Thoracic aorta (tissue), 2 donors: ENCODE results near the gene TM9SF3. TPM values are rescaled to one million over a fixed set of nuclear protein-coding genes. Genes with fewer than 3 reads are reported as not detected.

Source experiments
- ATAC-seq: fragments of 150-250 bp; one replicate; pipeline ENCODE4 v1.8.0; 2017; ENCODE audit warnings: low read depth; ENCODE audit not compliant: insufficient number of reproducible peaks, low FRiP score
- DNase-seq: peaks from one replicate; pipeline ENCODE4 v3.0.0-alpha.2; 2020; ENCODE audit warnings: low spot score
- H3K27ac ChIP-seq, 2 donors: fragments of 200-600 bp; sonication (generic); 1 replicate in 1 of 2; 2 replicates in 1 of 2; pipeline ENCODE4 v1.5.1; 2016; ENCODE audit warnings: mild to moderate bottlenecking in 2 of 2, moderate library complexity in 2 of 2
- H3K27me3 ChIP-seq: fragments of 200-600 bp; sonication (generic); replicated peaks from 2 replicates; pipeline ENCODE4 v1.6.0; 2016; ENCODE audit warnings: mild to moderate bottlenecking; ENCODE audit not compliant: insufficient read depth
- H3K36me3 ChIP-seq: fragments of 200-600 bp; sonication (generic); one replicate; pipeline ENCODE4 v1.5.1; 2016
- H3K4me1 ChIP-seq, 2 donors: fragments of 200-600 bp; sonication (generic); 1 replicate in 1 of 2; 2 replicates in 1 of 2; pipeline versions ENCODE4 v1.5.1 to v1.6.0; 2016; ENCODE audit warnings: low read depth in 2 of 2, mild to moderate bottlenecking in 1 of 2; ENCODE audit not compliant: control insufficient read depth in 1 of 2
- H3K4me3 ChIP-seq: fragments of 200-600 bp; sonication (generic); 2 replicates; pipeline ENCODE4 v1.5.1; 2016; ENCODE audit warnings: mild to moderate bottlenecking
- H3K9me3 ChIP-seq: fragments of 200-600 bp; sonication (generic); 2 replicates; pipeline ENCODE4 v1.5.1; 2016
- total RNA-seq, 2 donors: library from RNA; depleted of rRNA; stranded (reverse); fragments of >200 nt; gene quantifications; one replicate each; pipeline versions ENCODE4 v1.1.0 to v1.2.3, GENCODE V29; 2016
- TF ChIP-seq, protein P1 (sequence below): fragments of 200-600 bp; sonication (generic); IDR thresholded peaks from one replicate; pipeline ENCODE4 v1.5.1; 2019; ENCODE audit warnings: antibody characterized with exemption

TM9SF3 gene
- total RNA-seq, 2 donors from 2014 or later, result 68.9 to 125 TPM

DNA sequence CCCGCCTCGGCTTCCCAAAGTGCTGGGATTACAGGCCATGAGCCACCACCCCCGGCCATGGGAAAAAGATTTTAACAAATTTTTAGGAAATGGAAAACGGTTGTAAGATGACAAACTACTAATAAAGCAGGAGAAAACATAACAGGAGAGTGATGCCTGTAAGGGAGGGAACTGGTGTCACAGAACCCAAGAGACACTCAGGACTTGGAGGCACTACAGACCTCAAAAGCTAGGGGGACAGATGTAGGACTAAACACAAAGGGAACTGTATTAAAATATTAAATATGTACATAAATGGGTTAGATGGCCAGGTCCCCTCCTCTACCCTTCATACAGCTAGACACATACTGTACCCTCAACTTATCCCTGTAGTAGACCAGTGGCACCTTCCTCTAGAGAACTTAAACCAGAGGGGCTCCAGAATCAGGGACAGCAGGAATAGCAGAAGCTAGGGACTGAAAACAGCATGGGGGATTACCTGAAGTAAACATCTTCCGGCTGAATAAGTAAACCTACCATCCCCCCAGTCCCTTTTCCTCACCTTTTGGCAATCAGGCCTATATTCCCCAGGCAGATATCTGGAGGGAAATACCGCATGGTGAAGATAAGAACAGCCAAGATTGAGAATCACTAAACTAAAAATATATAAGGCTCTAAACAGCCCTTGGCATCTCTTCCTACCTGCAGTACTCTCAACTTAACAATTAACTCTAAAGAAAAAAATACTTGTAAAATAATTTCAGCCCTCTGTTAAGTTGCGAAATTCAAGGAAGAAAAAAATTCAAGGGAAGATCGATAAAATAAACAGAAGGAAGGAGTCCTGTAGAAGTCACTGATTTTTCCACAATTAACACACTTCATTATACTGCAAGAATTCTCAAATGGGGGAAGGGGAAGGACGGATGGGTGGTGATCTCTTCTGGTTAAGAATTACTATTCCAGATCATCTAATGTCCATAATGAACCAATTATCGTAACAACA lies 15.5 kb downstream of the TM9SF3 start:
- Histone ChIP-seq H3K27me3 (no peaks in the 10 kb centered on the region), H3K27ac (no peak overlapping the region), H3K36me3 (no peaks in the 10 kb centered on the region), H3K4me1 (peaks cover 0 to 20% of the 10 kb centered on the region in 2 donors), H3K4me3 (no peak overlapping the region), H3K9me3 (no peaks in the 10 kb centered on the region)
- ATAC-seq (no peak), DNase-seq (no peak)
- TF ChIP-seq, protein P1, sequence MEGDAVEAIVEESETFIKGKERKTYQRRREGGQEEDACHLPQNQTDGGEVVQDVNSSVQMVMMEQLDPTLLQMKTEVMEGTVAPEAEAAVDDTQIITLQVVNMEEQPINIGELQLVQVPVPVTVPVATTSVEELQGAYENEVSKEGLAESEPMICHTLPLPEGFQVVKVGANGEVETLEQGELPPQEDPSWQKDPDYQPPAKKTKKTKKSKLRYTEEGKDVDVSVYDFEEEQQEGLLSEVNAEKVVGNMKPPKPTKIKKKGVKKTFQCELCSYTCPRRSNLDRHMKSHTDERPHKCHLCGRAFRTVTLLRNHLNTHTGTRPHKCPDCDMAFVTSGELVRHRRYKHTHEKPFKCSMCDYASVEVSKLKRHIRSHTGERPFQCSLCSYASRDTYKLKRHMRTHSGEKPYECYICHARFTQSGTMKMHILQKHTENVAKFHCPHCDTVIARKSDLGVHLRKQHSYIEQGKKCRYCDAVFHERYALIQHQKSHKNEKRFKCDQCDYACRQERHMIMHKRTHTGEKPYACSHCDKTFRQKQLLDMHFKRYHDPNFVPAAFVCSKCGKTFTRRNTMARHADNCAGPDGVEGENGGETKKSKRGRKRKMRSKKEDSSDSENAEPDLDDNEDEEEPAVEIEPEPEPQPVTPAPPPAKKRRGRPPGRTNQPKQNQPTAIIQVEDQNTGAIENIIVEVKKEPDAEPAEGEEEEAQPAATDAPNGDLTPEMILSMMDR, result no peak

DNA sequence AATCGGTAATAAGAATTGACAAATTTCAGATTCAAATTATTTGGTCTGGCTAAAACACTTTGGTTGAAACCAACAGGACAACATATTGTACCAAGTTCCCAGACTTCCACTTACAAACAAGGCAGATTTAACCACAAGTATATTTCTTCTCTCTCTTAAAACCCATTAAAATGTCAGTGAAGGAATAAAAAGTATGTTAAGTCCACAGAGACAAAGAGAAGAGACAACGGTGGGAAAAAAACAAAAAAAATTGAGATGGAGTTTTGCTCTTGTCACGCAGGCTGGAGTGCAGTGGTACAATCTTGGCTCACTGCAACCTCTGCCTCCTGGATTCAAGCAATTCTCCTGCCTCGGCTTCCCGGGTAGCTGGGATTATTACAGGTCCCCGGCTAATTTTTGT lies 16.3 kb downstream of the TM9SF3 start:
- H3K27ac ChIP-seq, result no peak overlapping the region
- peaks cover 0 to 20% of the 10 kb centered on the region in 2 donors for H3K4me1 ChIP-seq
- no peaks in the 10 kb centered on the region for H3K9me3 ChIP-seq
- no peak overlapping the region for H3K4me3 ChIP-seq
- no peaks in the 10 kb centered on the region for H3K36me3 ChIP-seq
- TF ChIP-seq, protein P1, result no peak
- H3K27me3 ChIP-seq, result no peaks in the 10 kb centered on the region
- no peak for DNase-seq
- no peak for ATAC-seq

DNA sequence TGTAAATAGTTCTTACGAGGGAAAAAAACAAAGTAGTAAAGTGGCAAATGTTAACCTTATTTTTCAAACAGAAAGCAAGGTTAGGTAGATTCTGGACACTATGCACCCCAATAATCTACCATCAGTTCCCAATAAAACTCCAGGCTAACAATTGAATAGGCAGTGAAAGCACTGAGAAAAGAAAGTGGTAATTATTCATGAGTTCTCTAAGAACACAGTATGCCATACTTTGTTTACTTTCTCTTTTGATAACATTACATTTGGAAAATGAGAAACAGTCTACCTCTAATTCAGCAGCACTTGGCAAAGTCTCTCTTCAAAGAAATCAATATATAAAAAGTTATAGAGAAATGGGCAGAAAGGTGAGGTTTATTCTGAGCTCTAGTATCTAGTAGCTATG lies 18.4 kb downstream of the TM9SF3 start:
- Histone ChIP-seq H3K4me3 (no peak overlapping the region), H3K9me3 (no peaks in the 10 kb centered on the region), H3K27ac (no peak overlapping the region), H3K27me3 (no peaks in the 10 kb centered on the region), H3K4me1 (peaks cover 0 to 20% of the 10 kb centered on the region in 2 donors), H3K36me3 (no peaks in the 10 kb centered on the region)
- DNase-seq (no peak), ATAC-seq (no peak)
- TF ChIP-seq, protein P1, result no peak

DNA sequence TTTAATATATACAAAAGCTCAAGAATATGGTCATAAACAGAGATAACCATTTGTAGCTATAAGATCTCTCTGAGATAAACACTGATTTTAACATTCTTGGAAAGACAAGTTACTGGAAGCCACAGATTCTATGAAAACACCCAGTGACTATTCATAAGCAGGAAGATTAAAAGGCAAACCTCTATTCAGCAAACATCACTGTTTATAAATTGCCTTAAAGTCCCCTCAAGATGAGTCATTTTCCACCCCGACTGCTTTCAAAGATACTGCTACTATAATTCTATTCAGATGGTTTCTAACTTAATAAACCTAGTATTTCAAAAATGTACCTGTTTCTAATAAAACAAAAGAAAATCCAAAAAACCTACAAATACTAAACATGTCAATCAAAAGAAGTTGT lies 21.0 kb downstream of the TM9SF3 start:
- Histone ChIP-seq H3K4me3 (no peak overlapping the region), H3K9me3 (no peaks in the 10 kb centered on the region), H3K27me3 (no peaks in the 10 kb centered on the region), H3K27ac (no peak overlapping the region), H3K36me3 (no peaks in the 10 kb centered on the region), H3K4me1 (peaks cover 6 to 21% of the 10 kb centered on the region in 2 donors)
- TF ChIP-seq, protein P1, result no peak
- no peak for ATAC-seq
- no peak for DNase-seq

DNA sequence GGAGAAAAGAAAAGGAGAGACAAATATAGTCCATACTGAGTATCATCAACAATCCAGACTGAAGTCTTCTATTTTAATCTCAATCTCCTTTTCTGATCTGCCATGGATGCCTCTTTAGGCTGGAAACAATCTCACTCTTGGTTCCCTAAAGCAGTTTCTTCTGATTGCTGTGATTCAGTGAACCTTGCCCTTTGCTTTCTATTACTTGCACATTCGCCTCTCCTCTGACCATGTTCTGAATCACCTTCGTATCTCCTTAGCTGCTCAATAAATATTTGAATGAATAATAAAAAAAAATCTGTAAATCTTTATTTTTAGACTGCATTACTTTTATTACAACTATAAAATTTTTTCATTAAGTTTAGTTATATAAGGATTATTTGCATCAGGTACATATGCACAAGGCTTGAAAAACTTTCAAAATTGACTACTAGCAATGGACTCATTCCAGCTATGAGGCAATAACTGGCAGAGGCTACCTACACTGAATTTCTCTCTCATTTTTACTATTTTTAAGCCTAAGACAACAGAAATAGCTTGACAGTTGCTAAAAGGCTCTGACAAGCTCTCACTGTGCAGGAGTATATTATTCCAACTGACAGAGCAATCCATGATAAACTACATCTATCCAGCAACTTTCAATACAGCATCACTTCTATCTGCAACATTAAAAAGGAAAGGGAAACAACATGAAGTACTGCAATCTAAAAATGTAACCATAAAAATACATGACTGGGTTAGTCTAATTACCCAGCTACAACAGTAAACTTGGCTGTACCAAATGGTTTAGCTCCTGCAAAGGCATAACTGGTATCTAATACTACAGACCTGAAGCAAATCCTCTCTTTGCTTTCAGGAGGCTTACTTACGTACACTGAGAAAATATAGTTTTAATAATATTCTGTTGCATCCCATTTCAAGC lies 25.6 kb downstream of the TM9SF3 start:
- peaks cover 9% of the 10 kb centered on the region for H3K36me3 ChIP-seq
- TF ChIP-seq, protein P1, result no peak
- ATAC-seq, result no peak

More for the DNA sequence above, 25.6 kb downstream of the TM9SF3 start:
- H3K4me1 ChIP-seq, result peaks cover 5 to 6% of the 10 kb centered on the region in 2 donors
- H3K4me3 ChIP-seq, result no peak overlapping the region
- DNase-seq, result no peak
- no peaks in the 10 kb centered on the region for H3K9me3 ChIP-seq
- no peaks in the 10 kb centered on the region for H3K27me3 ChIP-seq
- no peak overlapping the region for H3K27ac ChIP-seq
